D721Med (cell line): ENCODE results near the gene EIF4G1.

Source experiments
- DNase-seq: peaks from one replicate; pipeline ENCODE4 v3.0.0; 2011; ENCODE audit warnings: low spot score; ENCODE audit not compliant: insufficient read length
- FAIRE-seq: peaks from 2 replicates; lab custom pipeline; 2011; peaks lifted over from hg19 to GRCh38; lab: Jason Lieb, UNC
- TF ChIP-seq, protein P1 (sequence below): IDR thresholded peaks from 2 replicates; pipeline ENCODE4 v1.5.1; 2012; ENCODE audit warnings: mild to moderate bottlenecking, control low read depth; ENCODE audit not compliant: insufficient read depth; ENCODE audit errors: missing control alignments

EIF4G1 gene

GRCh38 chr3:184316792-184317191 is 2.4 kb downstream of the EIF4G1 start:
- FAIRE-seq (no peak), DNase-seq (no peak)
- TF ChIP-seq, protein P1, sequence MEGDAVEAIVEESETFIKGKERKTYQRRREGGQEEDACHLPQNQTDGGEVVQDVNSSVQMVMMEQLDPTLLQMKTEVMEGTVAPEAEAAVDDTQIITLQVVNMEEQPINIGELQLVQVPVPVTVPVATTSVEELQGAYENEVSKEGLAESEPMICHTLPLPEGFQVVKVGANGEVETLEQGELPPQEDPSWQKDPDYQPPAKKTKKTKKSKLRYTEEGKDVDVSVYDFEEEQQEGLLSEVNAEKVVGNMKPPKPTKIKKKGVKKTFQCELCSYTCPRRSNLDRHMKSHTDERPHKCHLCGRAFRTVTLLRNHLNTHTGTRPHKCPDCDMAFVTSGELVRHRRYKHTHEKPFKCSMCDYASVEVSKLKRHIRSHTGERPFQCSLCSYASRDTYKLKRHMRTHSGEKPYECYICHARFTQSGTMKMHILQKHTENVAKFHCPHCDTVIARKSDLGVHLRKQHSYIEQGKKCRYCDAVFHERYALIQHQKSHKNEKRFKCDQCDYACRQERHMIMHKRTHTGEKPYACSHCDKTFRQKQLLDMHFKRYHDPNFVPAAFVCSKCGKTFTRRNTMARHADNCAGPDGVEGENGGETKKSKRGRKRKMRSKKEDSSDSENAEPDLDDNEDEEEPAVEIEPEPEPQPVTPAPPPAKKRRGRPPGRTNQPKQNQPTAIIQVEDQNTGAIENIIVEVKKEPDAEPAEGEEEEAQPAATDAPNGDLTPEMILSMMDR = no peak

GRCh38 chr3:184317201-184317600 is 2.8 kb downstream of the EIF4G1 start:
- DNase-seq = no peak
- FAIRE-seq = no peak
- TF ChIP-seq, protein P1 = no peak

GRCh38 chr3:184320104-184320445 is 5.7 kb downstream of the EIF4G1 start:
- TF ChIP-seq, protein P1 = no peak
- DNase-seq (no peak), FAIRE-seq (no peak)

DNA sequence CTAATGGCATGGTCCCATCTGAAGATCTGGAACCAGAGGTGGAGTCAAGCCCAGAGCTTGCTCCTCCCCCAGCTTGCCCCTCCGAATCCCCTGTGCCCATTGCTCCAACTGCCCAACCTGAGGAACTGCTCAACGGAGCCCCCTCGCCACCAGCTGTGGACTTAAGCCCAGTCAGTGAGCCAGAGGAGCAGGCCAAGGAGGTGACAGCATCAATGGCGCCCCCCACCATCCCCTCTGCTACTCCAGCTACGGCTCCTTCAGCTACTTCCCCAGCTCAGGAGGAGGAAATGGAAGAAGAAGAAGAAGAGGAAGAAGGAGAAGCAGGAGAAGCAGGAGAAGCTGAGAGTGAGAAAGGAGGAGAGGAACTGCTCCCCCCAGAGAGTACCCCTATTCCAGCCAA is 7.3 kb downstream of the EIF4G1 start:
- TF ChIP-seq, protein P1 = no peak
- DNase-seq (no peak), FAIRE-seq (no peak)

GRCh38 chr3:184322731-184323487 is 8.5 kb downstream of the EIF4G1 start:
- DNase-seq (peak; percentile 5), FAIRE-seq (no peak)
- TF ChIP-seq, protein P1 = no peak

DNA sequence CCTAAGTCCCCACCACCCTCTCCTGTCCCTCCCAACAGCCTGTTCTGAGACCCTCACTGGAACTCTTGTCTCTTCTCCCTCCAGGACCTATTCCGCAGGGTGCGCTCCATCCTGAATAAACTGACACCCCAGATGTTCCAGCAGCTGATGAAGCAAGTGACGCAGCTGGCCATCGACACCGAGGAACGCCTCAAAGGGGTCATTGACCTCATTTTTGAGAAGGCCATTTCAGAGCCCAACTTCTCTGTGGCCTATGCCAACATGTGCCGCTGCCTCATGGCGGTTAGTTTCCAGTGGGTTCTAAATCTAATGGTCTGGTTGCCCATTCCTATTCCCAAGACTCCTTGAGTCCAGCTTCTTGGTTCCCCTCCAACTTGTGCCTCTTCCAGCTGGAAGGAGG is 9.3 kb downstream of the EIF4G1 start:
- TF ChIP-seq, protein P1 = no peak
- FAIRE-seq = no peak
- DNase-seq = no peak

- DNase-seq (peak; percentile 5), FAIRE-seq (no peak)
- TF ChIP-seq, protein P1 = no peak
These were observed 10.9 kb downstream of the EIF4G1 start for GRCh38 chr3:184325269-184325668.
